ENCODE results near the gene IQCC. TPM values are rescaled to one million over a fixed set of nuclear protein-coding genes. Genes with fewer than 3 reads are reported as not detected.

IQCC gene
- total RNA-seq, 1 experiment from 2014 or later: 4.8 TPM

DNA sequence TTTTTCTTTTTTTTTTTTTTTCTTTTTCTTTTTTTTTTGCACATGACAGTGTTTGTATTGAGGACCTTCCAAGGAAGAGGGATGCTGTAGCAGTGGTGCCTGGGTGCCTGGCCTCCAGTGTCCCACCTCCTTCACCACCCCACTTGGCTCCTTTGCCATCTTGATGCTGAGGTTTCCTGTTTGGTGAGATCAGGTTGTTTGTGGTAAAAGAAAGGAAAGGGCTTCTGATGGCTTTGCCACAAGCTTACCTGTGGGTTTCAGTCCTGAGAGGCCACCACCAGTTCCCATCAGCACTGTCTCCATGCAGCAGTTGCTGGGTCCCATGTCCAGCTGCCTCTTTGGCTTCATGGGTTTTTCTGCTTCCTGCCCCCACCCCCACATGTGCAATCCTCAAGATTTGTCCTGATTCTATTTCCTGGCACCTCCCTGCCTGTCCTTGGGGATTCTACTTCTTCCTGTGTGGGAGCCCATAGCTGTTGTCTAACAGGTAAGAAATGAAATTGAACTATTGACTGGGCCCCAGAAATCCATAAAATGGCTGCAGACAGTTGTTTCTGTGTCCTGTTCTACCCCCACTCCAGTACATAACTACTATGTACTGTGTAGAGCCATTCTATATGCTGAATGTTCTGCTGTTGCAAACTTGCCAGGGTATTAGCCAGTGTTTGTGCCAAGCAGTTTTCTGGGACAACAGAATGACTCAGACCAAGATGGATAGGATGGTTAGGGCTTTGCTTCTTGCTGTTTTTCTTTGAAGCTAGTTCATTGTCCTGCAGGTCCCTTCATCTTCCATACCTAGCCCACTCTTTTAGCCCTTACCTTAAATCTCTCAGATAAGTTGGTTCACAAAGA is 9.3 kb upstream of the IQCC start:
- no peak for DNase-seq (ENCODE audit: low spot score)

- no peak for DNase-seq (ENCODE audit: low spot score)
Observed at GRCh38 chr1:32197074-32197473, 8.4 kb upstream of the IQCC start.

DNA sequence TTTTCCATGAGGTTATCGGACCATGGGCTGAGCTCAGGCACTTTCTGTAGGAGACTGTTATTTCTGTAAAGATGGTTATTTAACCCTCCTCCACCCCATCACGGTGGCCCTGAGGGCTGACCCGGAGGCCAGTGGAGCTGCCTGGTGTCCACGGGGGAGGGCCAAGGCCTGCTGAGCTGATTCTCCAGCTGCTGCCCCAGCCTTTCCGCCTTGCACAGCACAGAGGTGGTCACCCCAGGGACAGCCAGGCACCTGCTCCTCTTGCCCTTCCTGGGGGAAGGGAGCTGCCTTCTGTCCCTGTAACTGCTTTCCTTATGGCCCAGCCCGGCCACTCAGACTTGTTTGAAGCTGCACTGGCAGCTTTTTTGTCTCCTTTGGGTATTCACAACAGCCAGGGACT is 7.6 kb upstream of the IQCC start:
- DNase-seq (ENCODE audit: low spot score): no peak

GRCh38 chr1:32198237-32199042 is 7.0 kb upstream of the IQCC start:
- DNase-seq (ENCODE audit: low spot score): no peak

- DNase-seq (ENCODE audit: low spot score): no peak
Observed at GRCh38 chr1:32199043-32199716, 6.3 kb upstream of the IQCC start.

DNA sequence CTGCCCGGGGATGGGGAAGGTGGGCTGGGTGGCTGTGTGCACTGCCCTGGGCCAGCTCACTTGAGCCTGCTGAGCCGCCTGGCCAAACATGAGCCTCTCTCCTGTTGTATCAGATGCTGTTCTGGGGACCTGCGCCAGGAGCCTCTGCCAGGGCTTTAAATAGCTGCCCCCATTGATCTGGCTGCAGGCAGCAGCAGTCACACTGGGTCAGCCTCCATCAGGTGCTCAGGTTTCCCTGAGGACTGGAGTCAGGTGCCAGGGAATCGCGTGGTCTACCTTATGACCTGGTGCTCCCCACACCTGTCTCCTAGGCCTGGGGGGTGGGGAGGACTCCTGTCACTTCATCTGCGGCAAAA is 5.8 kb upstream of the IQCC start:
- DNase-seq (ENCODE audit: low spot score): no peak

GRCh38 chr1:32200226-32201010 is 5.1 kb upstream of the IQCC start, which contains the start of gene CCDC28B:
TSS of gene CCDC28B (plus strand) at chr1:32200595. CDS start at chr1:32201936, 1,341 bp downstream.
- DNase-seq (ENCODE audit: low spot score): peak; percentile 53

- DNase-seq (ENCODE audit: low spot score): peak; percentile 40
Observed at GRCh38 chr1:32201011-32201855, 4.2 kb upstream of the IQCC start.

DNA sequence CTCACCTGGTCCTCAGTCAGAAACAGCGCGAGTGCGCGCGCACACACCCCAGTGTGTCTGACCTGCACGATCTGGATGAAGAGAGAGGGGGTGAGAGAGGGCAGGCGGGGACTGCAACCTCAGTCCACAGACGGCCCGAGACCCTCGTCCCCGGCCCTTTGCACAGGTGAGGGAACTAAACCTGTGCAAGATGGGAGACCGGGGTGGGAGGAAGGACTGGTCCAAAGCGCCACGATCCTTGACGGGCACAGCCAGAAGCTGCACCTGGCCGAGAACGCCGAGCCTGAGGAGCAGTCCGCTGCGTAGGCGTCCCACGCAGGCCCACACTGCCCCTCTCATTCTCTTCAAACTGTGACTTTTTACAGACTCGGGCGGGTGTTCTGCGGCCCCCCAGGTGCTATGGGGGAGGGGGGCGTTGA is 519 bp upstream of the IQCC start:
- peak; percentile 51 for DNase-seq (ENCODE audit: low spot score)

DNA sequence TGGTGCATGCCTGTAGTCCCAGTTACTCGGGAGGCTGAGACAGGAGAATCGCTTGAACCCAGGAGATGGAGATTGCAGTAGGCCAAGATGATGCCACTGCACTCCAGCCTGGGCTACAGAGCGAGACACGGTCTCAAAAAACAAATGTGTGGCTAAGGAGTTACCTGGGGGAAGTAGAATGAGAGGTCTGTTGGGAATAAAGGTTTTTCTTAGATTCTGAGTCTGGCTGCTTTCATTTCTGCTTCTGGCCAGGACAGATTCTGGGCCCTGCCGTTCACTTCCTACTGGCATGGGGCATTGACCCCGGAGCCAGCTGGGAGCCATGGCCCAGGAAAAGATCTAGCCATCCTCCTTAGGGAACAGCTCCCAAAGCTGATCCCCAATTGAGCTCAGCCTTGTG is 3.0 kb downstream of the IQCC start:
- no peak for DNase-seq (ENCODE audit: low spot score)

DNA sequence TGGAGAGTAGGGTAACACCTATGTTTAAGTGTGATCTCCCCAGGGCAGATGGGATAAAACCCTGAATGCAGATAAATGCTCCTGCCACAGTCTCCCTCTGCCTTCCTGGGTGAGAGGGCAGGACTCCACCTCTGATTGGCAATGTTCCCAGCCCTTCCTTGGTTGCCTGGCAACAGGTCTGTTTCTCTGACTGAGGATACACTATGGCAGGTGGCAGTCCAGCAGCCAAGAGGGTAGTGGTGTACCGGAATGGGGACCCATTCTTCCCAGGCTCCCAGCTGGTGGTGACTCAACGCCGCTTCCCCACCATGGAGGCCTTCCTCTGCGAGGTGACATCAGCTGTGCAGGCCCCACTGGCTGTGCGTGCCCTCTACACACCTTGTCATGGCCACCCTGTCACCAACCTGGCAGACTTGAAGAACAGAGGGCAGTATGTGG is 3.4 kb downstream of the IQCC start, which contains the start of gene DCDC2B:
TSS of gene DCDC2B (plus strand) at position 199 of the 438 bp plus-strand sequence. CDS start at position 204, 5 bp downstream.
- peak; percentile 99 for DNase-seq (ENCODE audit: low spot score)

GRCh38 chr1:32215629-32216480 is 10.4 kb downstream of the IQCC start:
- DNase-seq (ENCODE audit: low spot score): peak; percentile 79

DNA sequence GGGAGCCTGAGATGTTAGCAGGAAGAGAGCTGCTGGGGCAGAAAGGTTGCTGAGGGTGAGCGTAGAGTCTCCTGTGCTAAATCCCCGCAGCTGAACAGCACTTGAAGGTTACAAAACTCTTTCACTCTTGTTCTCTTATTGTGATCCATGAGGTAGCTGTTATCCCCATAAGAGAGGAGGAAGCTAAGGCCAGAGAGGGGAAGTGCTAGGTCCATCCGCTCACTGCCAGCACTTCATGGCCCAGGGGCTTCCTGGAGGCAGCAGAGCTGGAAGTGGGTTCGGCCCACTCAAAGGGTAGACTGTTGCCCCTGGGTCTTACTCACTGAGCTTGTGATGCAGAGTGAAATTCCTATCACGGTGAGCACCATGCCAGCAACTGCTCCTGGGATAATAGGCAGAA is 11.1 kb downstream of the IQCC start:
- DNase-seq (ENCODE audit: low spot score): no peak

DNA sequence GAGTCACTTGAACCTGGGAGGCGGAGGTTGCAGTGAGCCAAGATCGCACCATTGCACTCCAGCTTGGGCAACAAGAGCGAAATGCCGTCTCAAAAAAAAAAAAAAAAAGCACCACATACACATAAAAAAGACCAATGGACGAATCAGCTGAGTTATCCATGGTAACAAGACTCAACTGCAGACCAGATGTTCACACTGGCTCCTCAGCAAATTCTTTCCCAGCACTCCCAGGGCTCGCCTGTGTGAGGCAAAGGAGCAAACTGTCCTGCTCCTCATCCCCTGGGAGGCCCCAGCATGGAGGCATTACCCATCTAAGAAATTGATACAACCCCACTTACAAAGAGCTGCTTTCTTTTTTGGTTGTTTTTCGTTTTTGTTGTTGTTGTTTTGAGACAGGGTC is 13.6 kb downstream of the IQCC start:
- DNase-seq (ENCODE audit: low spot score): no peak

DNA sequence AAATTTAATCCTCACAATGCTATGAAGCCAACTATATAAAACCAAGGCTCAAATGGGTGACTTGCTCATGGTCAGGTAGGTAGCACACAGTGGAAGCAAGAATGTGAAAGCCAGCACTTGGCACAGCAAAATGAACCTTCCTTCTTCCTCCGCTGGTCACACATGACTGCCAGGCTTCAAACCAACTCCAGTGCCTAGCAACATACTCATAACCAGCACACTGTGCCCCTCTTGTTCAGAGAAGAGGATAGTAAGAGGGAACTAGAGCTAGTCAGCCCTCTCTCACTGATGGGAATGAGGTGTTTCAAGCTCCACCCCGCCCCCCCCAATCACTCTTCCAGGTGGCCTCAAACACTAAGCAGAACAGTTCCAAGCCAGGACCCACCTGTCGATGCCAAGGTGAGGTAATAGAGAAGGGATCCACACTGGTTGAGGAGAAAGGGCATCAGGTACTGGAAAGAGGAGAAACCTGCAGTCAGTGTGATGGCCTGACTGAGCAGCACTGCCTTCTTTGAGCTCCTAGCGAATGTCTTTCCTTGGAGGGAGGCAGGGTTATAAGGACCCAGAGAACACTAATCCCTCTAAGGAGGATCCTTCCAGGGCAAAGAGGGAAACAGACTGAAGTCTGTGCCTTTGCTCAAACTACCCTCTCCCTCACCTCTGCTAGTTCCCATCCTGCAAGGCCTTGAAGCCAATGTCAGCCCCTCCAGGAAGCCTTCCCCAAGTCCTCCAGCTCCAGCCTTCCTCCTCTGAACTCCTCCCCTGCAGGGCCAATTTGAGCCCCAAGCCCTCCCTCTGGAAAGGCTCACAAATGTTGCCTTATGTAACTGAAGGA is 15.5 kb downstream of the IQCC start:
- no peak for DNase-seq (ENCODE audit: low spot score)

DNA sequence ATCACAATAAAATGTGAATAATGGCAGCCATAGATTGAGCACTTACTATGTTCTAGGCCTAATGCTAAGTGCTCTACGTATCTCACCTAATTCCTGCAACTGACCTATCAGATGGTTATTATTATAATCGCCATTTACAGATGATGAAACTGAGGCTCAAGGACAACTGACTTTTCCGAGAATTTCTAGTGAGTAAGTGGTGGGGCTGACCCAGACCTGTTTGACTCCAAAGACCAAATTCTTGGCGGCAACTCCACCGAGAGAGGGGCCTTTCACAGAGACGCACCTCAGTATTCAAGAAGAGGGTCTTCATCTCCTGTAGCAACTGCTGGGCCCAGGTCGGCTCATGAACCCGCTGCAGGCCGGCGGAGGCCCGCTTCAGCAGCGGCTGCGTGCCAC is 16.1 kb downstream of the IQCC start:
- no peak for DNase-seq (ENCODE audit: low spot score)

- DNase-seq (ENCODE audit: low spot score): peak; percentile 93
Observed at GRCh38 chr1:32221980-32222755, 16.7 kb downstream of the IQCC start, which contains the start of the genes EIF3I and TMEM234. TSS of gene EIF3I (plus strand) at chr1:32222407. CDS start at chr1:32222442, 35 bp downstream. TSS of gene TMEM234 (minus strand) at chr1:32222353. CDS start at chr1:32222322, 31 bp downstream.

All from HT-29 (cell line).